ENCODE results near the gene MSH5.
"Not testable (repeated sequence)": the region's sequence is repeated elsewhere in the genome, so short reads cannot be mapped to it uniquely, and the experiment has no call there.

Gene MSH5

DNA sequence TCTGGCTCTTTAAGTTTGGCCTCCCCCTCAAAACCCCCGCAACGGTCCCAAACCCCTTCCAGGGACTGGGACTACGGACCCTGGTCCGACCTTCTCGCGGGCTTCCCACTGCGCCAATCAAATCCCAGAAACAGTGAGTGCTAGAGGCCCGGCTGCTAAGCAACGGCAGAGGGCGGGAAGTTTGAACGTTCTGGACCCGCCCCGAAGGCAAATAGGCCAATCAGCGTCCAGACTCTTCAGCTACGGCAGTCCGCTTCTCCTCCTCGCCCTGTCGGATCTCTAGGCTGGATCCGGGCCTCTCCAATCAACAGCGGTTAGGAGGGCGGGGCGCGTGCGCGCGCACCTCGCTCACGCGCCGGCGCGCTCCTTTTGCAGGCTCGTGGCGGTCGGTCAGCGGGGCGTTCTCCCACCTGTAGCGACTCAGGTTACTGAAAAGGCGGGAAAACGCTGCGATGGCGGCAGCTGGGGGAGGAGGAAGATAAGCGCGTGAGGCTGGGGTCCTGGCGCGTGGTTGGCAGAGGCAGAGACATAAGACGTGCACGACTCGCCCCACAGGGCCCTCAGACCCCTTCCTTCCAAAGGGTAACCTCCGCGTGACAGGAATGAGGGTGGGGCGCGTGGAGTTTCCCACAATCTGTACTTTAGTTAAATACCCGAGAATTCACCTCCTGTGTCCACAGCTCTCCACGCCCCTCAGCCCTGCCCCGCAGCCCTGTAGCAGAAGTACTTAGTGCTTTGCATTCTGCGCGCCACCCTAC, at the start of gene MSH5:
TSS of gene MSH5 (plus strand) at position 367 of the 758 bp plus-strand sequence. CDS start 462 bp downstream, outside the sequence.
- peak; percentile 88 to 91 for DNase-seq (ENCODE audit: low read depth in 2 of 2)

GRCh38 chr6:31690231-31691077, 49.4 kb upstream of the MSH5 start:
- no peak for DNase-seq (ENCODE audit: low read depth in 2 of 2)

GRCh38 chr6:31691078-31691463, 48.7 kb upstream of the MSH5 start:
- no peak for DNase-seq (ENCODE audit: low read depth in 2 of 2)

DNA sequence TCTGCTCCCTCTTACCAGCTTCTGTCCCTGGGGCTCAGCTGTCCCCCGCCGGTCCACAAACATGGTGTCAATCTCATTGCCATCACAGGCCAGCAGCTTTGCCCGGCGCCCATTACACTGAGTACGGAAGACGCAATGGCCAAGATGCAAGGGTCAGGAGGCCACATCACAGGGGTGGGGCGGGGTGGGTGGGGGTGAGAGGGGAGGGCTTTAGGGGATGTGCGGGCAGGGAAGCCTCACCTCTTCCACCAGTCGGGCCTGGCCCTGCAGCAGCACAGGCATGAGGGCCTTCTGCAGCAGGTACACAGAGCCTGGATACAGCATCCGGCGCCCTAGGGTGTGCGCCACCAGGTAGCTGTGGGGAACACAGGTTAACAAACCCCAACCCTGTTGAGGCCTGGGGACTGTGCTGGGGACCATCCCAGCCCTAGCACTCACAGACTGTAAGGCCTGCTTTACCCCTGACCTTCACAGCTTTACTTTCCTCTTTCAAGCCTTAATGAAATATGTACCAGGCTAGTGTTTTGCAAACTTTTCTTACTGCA, 48.2 kb upstream of the MSH5 start:
- DNase-seq (ENCODE audit: low read depth in 2 of 2), result no peak

DNA sequence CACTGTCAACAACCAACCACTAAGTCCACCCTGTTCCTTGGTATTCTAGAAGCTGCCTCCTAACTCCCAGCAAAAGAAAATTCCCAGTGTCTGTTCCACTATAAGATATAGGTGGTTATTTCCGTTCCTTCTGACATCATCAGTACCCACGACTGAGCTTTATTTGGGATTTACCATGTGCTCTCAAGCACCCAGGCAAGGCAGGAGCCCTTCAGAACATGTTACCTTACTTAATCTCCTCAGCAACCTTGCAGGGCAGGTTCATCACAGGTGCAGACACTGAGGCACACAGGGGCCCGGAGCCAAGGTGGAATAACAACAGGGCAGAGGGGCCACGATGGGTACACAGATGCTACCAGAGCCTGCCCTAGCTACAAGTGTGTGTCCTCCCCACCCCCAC, 47.5 kb upstream of the MSH5 start:
- DNase-seq (ENCODE audit: low read depth in 2 of 2), result no peak

DNA sequence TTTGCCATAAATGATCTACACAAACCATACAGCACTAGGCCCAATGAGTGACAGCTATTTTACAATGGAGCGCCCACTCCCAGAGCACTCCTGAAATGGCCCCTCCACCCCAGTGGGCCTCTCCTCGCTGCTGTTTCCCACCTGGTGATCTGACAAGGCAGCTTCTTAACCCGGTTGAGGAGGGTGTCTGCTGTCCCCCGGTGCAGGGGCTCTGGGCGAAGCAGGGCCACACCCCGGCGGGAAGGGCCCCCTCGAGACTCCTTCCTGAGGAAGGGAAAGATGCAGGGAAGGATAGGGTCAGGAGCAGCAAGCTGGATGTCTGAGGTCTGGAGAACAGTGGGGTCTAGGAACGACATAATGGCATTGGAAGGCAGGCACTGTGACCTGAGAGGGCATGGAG, 46.9 kb upstream of the MSH5 start:
- no peak for DNase-seq (ENCODE audit: low read depth in 2 of 2)

DNA sequence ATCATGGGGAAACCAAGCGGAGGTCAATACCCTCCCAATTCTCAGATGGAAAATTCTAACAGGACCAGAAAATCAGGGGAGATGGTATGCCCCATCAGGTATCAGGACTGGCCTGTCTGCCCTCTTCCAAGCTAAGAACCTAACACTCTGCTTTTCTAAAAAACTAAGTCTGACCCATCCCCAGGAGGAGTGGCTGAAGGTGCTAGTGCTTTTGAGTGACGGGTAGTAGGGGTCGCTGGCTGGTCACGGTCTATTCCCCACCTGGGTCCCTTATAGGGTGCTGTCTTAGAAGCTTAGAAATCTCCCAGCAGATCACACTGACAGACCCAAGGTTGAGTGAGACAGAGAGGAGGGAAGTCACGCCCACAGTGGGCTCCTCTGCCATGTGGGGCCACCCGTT, 46.3 kb upstream of the MSH5 start:
- DNase-seq (ENCODE audit: low read depth in 2 of 2), result no peak

- DNase-seq (ENCODE audit: low read depth in 2 of 2), result no peak
Measured at GRCh38 chr6:31697555-31697954, 42.2 kb upstream of the MSH5 start.

- DNase-seq (ENCODE audit: low read depth in 2 of 2), result no peak
Measured at GRCh38 chr6:31700740-31701401, 38.9 kb upstream of the MSH5 start.

DNA sequence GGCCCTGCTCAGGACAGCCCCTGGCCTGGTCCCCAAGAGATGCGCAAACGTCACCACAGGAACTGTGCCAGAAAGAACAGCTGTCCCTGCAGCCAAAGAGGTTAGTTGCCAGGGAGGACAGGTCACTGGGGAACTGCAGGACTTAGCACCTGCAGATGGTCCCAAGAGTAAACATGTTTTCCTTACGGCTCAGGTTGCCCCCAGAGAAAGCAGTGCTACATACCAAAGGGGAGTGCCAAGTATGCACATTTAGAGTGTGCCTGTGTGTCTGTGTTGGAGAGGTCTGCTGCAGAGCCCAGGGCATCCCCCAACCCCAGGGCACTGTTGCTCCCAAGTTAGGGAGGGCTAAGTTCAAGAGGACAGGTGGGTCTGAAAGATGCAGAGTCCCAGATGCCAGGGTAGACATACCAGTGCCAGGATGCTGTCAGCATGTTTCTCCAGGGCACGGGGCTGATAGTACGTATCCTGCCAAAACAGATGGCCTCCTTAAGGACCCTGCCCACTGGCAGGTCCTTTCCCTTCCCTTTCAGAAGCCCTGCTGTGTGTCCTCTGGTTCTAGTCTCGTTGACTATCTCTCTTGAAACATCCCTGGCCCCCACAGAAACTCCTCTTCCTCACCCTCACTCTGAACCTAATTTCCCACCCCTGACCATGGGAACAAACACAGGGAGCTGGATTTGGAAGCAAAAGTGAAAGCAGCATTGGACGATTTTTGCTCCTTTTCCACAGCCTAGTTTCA, 38.0 kb upstream of the MSH5 start:
- DNase-seq (ENCODE audit: low read depth in 2 of 2), result no peak

GRCh38 chr6:31702405-31702818, 37.4 kb upstream of the MSH5 start:
- DNase-seq (ENCODE audit: low read depth in 2 of 2), result no peak

DNA sequence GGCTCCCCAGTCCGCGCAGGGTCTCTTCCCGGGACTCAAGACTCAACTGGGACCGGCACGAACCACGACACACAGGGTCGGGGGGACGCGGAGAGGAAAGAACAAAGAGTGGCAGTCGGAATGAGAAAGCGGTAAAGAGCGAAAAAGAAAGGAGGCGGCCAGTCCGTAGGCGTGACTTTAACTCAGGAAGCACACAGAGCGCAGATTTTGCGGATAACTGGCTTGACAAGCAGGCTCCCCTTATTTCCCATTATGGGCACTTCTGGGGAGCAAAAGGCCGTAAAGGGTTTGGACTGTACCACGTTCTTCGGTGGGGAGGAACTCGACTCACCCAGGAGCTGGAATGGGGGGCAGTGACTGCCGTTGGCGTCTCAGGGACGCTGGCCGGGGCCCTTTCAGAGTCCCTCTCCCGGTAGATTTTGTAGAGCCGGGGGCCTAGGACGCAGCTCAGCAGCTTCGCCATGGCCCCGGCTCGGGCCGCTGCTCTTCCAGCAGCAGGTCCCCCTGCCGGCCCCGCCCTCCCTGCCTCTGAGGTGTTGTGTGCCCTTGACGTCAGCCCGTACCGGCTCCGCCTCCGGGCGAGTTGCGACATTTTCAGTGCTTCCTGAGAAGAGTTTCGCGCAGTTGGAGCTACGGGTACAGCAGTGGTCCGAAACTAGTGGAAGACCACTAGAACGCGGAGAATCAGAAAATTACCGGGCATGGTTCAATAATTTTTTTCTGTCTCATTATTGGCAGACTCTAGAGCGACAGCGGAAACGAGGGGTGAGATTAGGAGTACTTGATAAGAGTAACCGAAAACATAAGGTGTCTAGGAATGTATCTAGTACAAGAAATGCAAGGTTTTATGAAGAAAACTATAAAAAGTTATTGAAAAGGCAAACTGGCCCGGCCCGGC, 36.7 kb upstream of the MSH5 start, which contains the start of gene ABHD16A:
TSS of gene ABHD16A (minus strand) at position 506 of the 898 bp plus-strand sequence. CDS start at position 463, 43 bp downstream.
- DNase-seq (ENCODE audit: low read depth in 2 of 2), result peak; percentile 93

DNA sequence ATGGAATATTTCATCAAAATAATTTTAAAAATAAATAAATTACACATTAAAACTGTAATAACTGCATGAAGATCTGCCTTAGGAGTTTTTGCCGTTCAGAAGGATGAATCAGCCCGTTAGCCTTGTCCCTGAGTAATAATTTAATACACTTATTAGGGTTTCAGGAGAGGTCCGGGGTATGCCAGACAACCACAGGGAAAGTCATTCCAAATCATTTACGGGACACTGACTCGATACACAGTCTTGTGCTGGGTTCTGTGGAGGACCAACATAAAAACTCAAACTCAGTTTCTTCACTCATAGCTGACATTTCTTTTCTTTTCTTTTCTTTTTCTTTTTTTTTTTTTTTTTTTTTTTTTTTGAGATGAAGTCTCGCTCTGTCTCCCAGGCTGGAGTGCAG, 33.9 kb upstream of the MSH5 start:
- no peak for DNase-seq (ENCODE audit: low read depth in 2 of 2)

GRCh38 chr6:31706599-31706998, 33.2 kb upstream of the MSH5 start, which contains the start of gene LY6G6F:
Gene LY6G6F (plus strand): TSS chr6:31706866. CDS start chr6:31706907, 41 bp downstream.
- DNase-seq (ENCODE audit: low read depth in 2 of 2), result no peak

DNA sequence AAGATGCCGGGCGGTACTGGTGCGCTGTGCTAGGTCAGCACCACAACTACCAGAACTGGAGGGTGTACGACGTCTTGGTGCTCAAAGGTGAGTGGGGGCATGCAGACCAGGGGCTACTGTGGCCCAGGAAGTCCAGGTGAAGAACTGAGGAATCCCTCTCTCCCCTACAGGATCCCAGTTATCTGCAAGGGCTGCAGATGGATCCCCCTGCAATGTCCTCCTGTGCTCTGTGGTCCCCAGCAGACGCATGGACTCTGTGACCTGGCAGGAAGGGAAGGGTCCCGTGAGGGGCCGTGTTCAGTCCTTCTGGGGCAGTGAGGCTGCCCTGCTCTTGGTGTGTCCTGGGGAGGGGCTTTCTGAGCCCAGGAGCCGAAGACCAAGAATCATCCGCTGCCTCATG, 32.1 kb upstream of the MSH5 start:
- DNase-seq (ENCODE audit: low read depth in 2 of 2), result no peak

DNA sequence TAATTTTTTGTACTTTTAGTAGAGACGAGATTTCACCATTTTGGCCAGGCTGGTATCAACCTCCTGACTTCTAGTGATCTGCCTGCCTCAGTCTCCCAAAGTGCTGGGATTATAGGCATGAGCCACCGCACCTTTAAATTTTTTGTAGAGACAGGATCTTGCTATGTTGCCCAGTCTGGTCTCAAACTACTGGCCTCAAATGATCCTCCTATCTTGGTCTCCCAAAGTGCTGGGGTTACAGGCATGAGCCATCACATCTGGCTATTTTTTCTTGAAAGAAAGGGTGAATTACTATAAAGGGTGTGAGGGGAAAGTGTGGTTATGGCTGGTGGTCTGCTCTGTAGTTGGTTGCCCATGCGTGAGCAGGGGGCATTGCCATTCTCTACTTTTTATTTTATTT, 31.6 kb upstream of the MSH5 start:
- no peak for DNase-seq (ENCODE audit: low read depth in 2 of 2)

DNA sequence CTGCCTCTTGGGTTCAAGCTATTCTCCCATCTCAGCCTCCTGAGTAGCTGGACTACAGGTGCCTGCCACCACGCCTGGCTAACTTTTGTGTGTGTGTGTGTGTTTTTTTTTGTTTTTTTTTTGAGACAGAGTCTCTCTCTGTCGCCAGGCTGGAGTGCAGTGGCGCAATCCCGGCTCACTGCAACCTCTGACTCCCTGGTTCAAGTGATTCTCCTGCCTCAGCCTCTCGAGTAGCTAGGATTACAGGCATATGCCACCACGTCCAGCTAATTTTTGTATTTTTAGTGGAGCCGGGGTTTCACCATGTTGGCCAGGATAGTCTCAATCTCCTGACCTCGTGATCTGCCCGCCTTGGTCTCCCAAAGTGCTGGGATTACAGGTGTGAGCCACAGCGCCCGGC, 30.6 kb upstream of the MSH5 start:
- DNase-seq (ENCODE audit: low read depth in 2 of 2), result not testable (repeated sequence)

DNA sequence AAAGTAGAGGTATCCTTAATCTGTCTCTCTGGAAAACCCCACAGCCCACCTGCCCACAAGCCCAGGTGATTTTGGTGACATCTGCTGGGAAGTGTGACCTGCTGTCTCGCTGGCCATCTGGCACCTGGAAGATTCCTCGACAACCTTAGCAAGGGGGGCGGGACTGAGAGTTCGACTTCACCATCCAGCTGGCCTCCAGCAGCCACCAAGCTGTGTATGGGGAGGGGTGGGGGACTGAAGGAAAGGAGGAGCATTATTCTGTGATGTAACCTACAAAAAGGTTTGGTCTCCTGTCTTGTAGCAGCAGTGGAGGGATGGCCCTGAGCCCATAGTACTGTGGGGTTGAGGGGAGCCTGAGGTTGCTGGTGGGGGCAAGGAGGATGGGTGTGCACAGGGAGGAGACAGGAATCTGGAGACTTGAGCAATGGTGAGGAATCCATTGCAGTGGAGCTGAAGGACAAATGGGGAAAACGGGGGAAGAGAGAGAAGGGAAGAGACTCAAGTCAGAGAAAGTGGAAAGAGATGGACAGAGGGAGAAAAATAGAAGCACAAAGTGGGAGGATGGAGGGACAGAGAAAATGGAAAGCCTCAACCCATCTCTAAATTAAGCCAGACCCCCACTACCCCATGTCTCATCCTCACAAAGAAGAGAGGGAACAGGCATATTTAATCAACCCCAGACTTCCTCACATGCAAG, 29.1 kb upstream of the MSH5 start:
- no peak for DNase-seq (ENCODE audit: low read depth in 2 of 2)

GRCh38 chr6:31711233-31711632, 28.6 kb upstream of the MSH5 start:
- DNase-seq (ENCODE audit: low read depth in 2 of 2), result no peak

- DNase-seq (ENCODE audit: low read depth in 2 of 2), result no peak
Measured at GRCh38 chr6:31712296-31712695, 27.5 kb upstream of the MSH5 start.
